DMS153 treated with DMSO at 0.1 percent for 48 hours (cell line): Measurements from ENCODE around the gene A3GALT2.

ENCODE experiments used
- DNase-seq: peaks from one replicate; lab custom pipeline; 2025; ENCODE audit not compliant: unreplicated experiment; lab: John Stamatoyannopoulos, UW

The A3GALT2 gene

GRCh38 chr1:33257207-33257771, 63.6 kb downstream of the A3GALT2 start:
- DNase-seq, result no peak
